Gastroesophageal sphincter (tissue), 4 donors: ENCODE measurements around the gene DACT1. TPM values are rescaled to one million over a fixed set of nuclear protein-coding genes. Genes with fewer than 3 reads are reported as not detected.

Source experiments
- ATAC-seq: fragments of 150-250 bp; one replicate; pipeline ENCODE4 v1.9.1; 2016; ENCODE audit warnings: mild to moderate bottlenecking, moderate library complexity
- H3K27ac ChIP-seq, 4 donors: fragments of 200-600 bp; sonication (generic) in 3 of 4; 1 replicate in 3 of 4; 2 replicates in 1 of 4; pipeline ENCODE4 v1.5.1; 2016 to 2019
- H3K27me3 ChIP-seq: fragments of 200-600 bp; sonication (generic); one replicate; pipeline ENCODE4 v1.5.1; 2019
- H3K36me3 ChIP-seq, 2 donors: fragments of 200-600 bp; sonication (generic); one replicate each; pipeline ENCODE4 v1.5.1; 2019; ENCODE audit warnings: control low read depth in 1 of 2
- H3K4me1 ChIP-seq, 3 donors: fragments of 200-600 bp; sonication (generic); 1 replicate in 2 of 3; 2 replicates in 1 of 3; pipeline ENCODE4 v1.5.1; 2016 to 2019; ENCODE audit warnings: control low read depth in 2 of 3
- H3K4me3 ChIP-seq, 2 donors: fragments of 200-600 bp; sonication (generic); one replicate each; pipeline ENCODE4 v1.5.1; 2019; ENCODE audit warnings: mild to moderate bottlenecking in 1 of 2, moderate library complexity in 1 of 2
- H3K9me3 ChIP-seq, 3 donors: fragments of 200-600 bp; sonication (generic); one replicate each; pipeline ENCODE4 v1.5.1; 2017 to 2019; ENCODE audit warnings: control low read depth in 2 of 3
- EP300 ChIP-seq: sonication (generic); formaldehyde crosslinking; IDR thresholded peaks from one replicate; pipeline ENCODE4 v1.6.1; 2017; ENCODE audit warnings: antibody characterized with exemption, mild to moderate bottlenecking
- POLR2A ChIP-seq, 2 donors: fragments of 450-650 bp; IDR thresholded peaks; one replicate each; pipeline ENCODE4 v1.6.1; 2017; ENCODE audit warnings: antibody characterized with exemption in 2 of 2, mild to moderate bottlenecking in 2 of 2, moderate library complexity in 1 of 2
- POLR2AphosphoS5 ChIP-seq: sonication (generic); formaldehyde crosslinking; IDR thresholded peaks from one replicate; pipeline ENCODE4 v1.6.1; 2017; ENCODE audit warnings: antibody characterized with exemption
- WGBS, 2 donors: methylation state at CpG; one replicate each; pipeline ENCODE4 v1.1.5; 2018; ENCODE audit warnings: low coverage in 1 of 2; 5-methylcytosine and 5-hydroxymethylcytosine counted together
- total RNA-seq, 4 donors: library from RNA; depleted of rRNA; stranded (reverse); fragments of >200 nt; gene quantifications; one replicate each; pipeline ENCODE4 v1.1.0, GENCODE V29; 2016
- TF ChIP-seq, protein P1 (sequence below), 4 experiments: fragments of 200-600 bp in 2 of 4; fragments of 450-650 bp in 2 of 4; sonication (generic) in 1 of 4; IDR thresholded peaks; one replicate each; pipeline ENCODE4 v1.5.1; 2017 to 2019; ENCODE audit warnings: antibody characterized with exemption in 4 of 4, mild to moderate bottlenecking in 2 of 4, moderate library complexity in 2 of 4

The DACT1 gene
- total RNA-seq, 4 donors from 2014 or later, result 3.9 to 17.5 (median 7.4) TPM

DNA sequence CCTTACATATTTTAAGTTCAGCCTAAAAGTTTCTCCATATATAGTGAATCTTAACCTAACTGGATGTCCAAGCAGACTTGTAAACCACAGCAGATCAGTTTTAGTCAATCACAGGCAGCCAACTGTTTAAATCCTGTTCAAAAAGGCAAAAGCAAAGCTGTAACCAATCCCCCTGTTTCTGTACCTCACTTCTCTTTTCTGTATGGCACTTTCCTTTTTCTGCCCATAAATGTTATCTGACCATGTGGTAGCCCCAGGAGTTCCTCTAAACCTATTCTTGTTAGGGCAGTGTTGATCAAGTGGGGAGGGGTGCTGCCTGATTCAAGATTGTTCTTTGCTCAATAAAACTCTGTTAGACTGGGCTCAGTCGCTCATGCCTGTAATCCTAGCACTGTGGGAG is 8.5 kb upstream of the DACT1 start:
- 80% methylated on average over 1 of the region's 1 CpG; no CpG with 5 or more reads in 1 of the 2 donors for WGBS, 2 donors
- no peak for ATAC-seq
- Histone ChIP-seq H3K4me3 (no peak overlapping the region), H3K27ac (no peak overlapping the region), H3K4me1 (no peaks in the 10 kb centered on the region), H3K9me3 (no peaks in the 10 kb centered on the region), H3K36me3 (no peaks in the 10 kb centered on the region), H3K27me3 (peaks cover 3% of the 10 kb centered on the region)
- TF ChIP-seq EP300 (no peak), POLR2AphosphoS5 (no peak), POLR2A (IDR thresholded peaks at IDR 0.05) (no peak)
- TF ChIP-seq, protein P1, sequence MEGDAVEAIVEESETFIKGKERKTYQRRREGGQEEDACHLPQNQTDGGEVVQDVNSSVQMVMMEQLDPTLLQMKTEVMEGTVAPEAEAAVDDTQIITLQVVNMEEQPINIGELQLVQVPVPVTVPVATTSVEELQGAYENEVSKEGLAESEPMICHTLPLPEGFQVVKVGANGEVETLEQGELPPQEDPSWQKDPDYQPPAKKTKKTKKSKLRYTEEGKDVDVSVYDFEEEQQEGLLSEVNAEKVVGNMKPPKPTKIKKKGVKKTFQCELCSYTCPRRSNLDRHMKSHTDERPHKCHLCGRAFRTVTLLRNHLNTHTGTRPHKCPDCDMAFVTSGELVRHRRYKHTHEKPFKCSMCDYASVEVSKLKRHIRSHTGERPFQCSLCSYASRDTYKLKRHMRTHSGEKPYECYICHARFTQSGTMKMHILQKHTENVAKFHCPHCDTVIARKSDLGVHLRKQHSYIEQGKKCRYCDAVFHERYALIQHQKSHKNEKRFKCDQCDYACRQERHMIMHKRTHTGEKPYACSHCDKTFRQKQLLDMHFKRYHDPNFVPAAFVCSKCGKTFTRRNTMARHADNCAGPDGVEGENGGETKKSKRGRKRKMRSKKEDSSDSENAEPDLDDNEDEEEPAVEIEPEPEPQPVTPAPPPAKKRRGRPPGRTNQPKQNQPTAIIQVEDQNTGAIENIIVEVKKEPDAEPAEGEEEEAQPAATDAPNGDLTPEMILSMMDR (IDR thresholded peaks at IDR 0.05), result no peak

DNA sequence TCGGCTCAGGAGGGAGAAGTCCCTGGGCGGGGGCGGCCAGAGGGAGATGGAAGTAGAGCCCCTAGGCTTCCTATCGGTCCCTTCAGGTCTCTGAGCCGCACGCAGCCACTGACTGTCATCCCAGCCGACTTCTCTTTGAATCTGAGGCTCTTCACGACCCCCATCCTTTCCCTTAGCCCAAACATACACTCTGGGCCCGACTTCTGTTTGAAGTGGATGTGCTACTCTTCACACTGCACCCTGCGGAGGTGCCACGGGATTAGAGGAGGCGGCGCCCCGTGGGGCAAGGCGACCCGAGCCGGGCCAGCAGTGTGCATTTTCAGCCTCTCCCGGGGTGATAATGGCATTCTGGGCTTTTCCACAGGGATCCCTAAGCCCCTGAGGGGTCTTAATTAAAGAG is 6.0 kb upstream of the DACT1 start:
- peaks cover 0 to 3% (median 0%) of the 10 kb centered on the region in 3 donors for H3K4me1 ChIP-seq
- no peak overlapping the region for H3K4me3 ChIP-seq
- H3K9me3 ChIP-seq, result no peaks in the 10 kb centered on the region
- TF ChIP-seq, protein P1 (IDR thresholded peaks at IDR 0.05), result no peak
- TF ChIP-seq EP300 (no peak), POLR2AphosphoS5 (no peak), POLR2A (IDR thresholded peaks at IDR 0.05) (no peak)
- H3K36me3 ChIP-seq, result no peaks in the 10 kb centered on the region
- no peak for ATAC-seq
- peaks cover 3% of the 10 kb centered on the region for H3K27me3 ChIP-seq
- 55 to 67% methylated on average over 5 of the region's 18 CpGs for WGBS, 2 donors
- H3K27ac ChIP-seq, result no peak overlapping the region

DNA sequence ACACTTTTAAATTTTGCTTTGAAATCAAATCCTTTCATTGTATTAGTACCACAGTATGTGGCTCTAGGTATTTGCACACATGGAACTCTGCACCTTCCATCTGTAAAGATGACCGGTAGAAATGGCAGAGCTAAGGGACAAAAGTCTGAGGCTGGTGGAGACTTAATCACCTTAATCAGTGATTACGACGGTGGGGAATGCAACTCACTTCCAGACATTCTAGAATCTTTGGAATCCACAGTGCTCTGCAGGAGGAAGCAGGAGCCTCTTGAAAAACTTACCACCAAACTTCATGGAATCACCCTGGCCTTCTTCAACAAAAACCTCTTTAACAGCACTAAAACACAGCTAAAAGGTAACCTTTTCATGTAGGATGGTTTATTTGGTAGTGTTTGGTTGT is 3.9 kb upstream of the DACT1 start:
- WGBS, 2 donors, result 54 to 96% methylated on average over 3 of the region's 3 CpGs
- Histone ChIP-seq H3K4me3 (no peak overlapping the region), H3K27me3 (peaks cover 3% of the 10 kb centered on the region), H3K9me3 (no peaks in the 10 kb centered on the region), H3K27ac (no peak overlapping the region), H3K4me1 (peaks cover 0 to 19% (median 0%) of the 10 kb centered on the region in 3 donors), H3K36me3 (no peaks in the 10 kb centered on the region)
- TF ChIP-seq, protein P1 (IDR thresholded peaks at IDR 0.05), result no peak
- no peak for TF ChIP-seq POLR2A (IDR thresholded peaks at IDR 0.05)
- no peak for TF ChIP-seq POLR2AphosphoS5
- ATAC-seq, result no peak

DNA sequence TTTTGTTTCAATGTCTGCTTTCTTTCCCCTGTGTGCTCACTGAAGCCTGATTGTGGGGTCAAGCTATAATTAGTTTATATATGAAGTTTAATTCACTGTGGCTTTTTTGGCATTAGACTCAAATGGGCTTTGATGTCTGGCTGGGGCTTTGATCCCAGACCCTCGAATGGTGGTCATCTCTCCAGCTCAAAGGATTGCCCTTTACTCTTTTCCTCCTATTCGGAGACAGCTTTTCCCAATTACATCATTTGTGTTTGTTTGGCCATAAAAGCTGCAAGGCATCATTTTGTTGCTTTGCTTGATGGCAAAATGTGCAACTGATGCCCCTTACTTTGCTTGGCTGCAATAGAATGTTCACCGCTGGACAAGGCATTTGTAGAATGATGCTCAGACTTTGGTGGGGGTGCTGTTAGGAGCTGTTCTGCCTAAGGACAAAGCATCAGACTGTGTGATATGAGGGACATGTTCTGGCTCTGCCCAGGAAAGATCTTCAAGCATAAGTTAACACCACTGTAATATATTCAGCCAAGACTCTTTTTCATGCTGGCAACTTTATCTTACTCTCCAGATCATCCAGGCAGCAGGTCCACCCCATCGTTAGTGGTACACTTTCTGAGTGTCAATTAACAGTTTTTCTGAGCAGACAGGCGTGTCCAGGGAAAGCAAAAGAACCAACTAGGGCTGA is 3.2 kb upstream of the DACT1 start:
- ATAC-seq, result no peak
- TF ChIP-seq POLR2AphosphoS5, result no peak
- TF ChIP-seq, protein P1 (IDR thresholded peaks at IDR 0.05), result no peak
- no peaks in the 10 kb centered on the region for H3K36me3 ChIP-seq
- H3K27ac ChIP-seq, result no peak overlapping the region
- H3K27me3 ChIP-seq, result peaks cover 3% of the 10 kb centered on the region
- peaks cover 0 to 26% (median 7%) of the 10 kb centered on the region in 3 donors for H3K4me1 ChIP-seq
- no peak overlapping the region for H3K4me3 ChIP-seq
- H3K9me3 ChIP-seq, result no peaks in the 10 kb centered on the region
- 33 to 80% methylated on average over 2 to 5 of the region's 5 CpGs for WGBS, 2 donors

DNA sequence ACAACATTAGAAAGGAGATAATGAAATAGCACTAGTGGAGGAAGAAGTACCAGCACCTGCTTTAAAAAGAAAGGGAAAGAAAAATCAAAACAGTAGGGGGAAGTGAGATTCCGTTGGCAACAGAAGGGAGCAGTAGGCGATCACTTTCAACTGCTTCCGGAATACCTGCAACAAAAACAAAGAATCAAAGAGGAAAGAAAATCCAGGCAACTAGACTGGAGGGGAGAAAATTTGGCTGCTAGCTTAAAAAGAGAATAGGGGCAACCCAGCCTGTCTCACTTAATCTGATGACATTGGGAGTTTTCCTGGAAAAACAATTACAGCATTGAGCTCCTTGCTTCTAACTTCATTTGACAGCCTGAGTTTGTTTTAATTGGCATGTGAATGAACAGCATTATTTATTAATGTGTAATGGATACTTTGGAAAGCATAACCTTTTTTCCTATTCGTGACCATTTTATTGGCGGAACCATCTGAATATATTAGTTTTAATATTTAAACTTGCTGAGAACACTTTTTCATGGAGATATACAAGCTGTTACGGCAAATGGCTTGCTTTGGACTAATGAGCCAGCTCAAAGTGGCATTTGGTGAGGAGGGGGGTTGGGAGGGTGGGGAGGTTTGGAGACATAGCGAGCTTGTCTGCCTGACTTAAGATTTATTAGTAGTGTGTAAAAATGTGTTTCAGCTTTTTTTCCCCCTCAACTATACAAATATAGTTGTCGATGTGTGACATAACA is 2.5 kb upstream of the DACT1 start:
- Histone ChIP-seq H3K4me1 (peaks cover 0 to 34% (median 13%) of the 10 kb centered on the region in 3 donors), H3K27me3 (peaks cover under 1% of the 10 kb centered on the region), H3K36me3 (no peaks in the 10 kb centered on the region), H3K4me3 (no peak overlapping the region), H3K9me3 (no peaks in the 10 kb centered on the region), H3K27ac (no peak overlapping the region)
- WGBS, 2 donors, result 32 to 43% methylated on average over 8 of the region's 8 CpGs
- no peak for ATAC-seq
- TF ChIP-seq, protein P1 (IDR thresholded peaks at IDR 0.05), result no peak
- TF ChIP-seq EP300 (no peak), POLR2AphosphoS5 (no peak), POLR2A (IDR thresholded peaks at IDR 0.05) (no peak)
